Epithelial cell of esophagus (primary cell): ENCODE measurements around the gene TOR2A.

Experiments
- DNase-seq: peaks from one replicate; pipeline ENCODE4 v3.0.0; 2010; ENCODE audit warnings: low read depth
- H3K4me3 ChIP-seq: 2 replicates; pipeline ENCODE4 v1.5.1; 2011; ENCODE audit warnings: mild to moderate bottlenecking, low read length, control low read depth
- TF ChIP-seq, protein P1 (sequence below): IDR thresholded peaks from 2 replicates; pipeline ENCODE4 v1.5.1; 2011; ENCODE audit warnings: low read depth, mild to moderate bottlenecking, low read length, control low read depth, inconsistent platforms; ENCODE audit not compliant: insufficient read depth; ENCODE audit errors: missing control alignments

The TOR2A gene

DNA sequence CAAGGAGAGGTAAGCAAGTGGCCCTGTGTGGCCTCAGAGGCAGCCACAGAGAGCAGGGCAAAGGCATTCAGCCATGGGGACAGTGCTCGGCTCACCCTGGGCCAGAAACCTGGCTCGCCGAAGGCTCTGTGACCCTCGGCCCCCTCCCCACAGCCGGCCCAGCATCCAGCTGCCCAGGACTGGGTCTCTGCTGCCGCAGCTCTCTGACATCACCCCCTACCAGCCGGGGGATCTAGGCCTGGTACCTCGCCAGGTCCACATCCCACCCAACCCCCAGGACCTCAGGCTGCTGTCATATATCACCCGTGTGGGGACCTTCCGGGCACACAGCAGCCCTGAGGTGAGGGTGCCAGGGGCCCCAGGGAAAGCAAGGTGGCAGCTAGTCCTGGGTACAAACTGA is 22.2 kb downstream of the TOR2A start:
- no peak for DNase-seq
- TF ChIP-seq, protein P1, sequence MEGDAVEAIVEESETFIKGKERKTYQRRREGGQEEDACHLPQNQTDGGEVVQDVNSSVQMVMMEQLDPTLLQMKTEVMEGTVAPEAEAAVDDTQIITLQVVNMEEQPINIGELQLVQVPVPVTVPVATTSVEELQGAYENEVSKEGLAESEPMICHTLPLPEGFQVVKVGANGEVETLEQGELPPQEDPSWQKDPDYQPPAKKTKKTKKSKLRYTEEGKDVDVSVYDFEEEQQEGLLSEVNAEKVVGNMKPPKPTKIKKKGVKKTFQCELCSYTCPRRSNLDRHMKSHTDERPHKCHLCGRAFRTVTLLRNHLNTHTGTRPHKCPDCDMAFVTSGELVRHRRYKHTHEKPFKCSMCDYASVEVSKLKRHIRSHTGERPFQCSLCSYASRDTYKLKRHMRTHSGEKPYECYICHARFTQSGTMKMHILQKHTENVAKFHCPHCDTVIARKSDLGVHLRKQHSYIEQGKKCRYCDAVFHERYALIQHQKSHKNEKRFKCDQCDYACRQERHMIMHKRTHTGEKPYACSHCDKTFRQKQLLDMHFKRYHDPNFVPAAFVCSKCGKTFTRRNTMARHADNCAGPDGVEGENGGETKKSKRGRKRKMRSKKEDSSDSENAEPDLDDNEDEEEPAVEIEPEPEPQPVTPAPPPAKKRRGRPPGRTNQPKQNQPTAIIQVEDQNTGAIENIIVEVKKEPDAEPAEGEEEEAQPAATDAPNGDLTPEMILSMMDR: no peak
- no peak overlapping the region for H3K4me3 ChIP-seq

DNA sequence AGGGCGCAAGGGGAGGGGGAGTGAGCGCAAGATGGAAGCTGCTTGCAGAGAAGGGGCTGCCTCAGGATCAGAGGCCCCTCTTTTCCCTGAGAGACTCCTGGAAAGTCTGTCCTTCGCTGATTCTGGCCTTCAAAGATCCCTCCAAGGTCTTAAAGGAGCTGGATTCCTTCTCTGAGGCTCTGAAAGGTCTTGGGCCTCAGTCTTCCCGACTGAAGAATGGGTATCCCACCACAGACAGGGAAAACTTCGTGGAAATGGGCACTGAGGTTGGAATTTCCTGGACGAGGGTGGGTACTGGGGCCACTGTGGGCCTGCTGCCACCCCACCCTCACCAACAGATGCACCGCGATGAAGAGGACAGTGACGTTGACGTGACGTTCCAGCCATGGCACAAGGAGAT is 22.7 kb downstream of the TOR2A start:
- H3K4me3 ChIP-seq: no peak overlapping the region
- TF ChIP-seq, protein P1: no peak
- no peak for DNase-seq

DNA sequence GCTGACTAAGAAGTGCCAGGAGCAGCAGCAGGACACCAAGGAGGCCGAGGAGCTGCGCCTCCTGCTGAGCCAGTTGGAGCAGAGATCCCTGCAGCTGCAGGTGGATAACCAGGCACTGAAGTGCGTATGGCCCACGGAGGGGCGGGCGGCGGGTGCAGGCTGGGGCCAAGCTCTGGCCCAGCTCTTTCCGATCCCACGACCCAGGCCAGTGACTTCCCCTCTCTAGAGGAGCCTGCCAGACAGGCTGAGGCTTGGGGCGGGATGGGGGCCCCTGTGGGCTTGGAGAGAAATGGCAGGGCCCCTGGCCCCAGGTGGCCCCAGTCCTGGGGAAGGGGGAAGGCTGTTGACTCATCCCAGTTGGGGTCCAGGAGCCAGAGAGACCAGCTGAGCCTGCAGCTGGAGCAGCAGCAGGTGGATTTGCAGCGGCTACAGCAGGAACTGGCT is 23.2 kb downstream of the TOR2A start:
- H3K4me3 ChIP-seq: no peak overlapping the region
- TF ChIP-seq, protein P1: no peak
- DNase-seq: no peak

DNA sequence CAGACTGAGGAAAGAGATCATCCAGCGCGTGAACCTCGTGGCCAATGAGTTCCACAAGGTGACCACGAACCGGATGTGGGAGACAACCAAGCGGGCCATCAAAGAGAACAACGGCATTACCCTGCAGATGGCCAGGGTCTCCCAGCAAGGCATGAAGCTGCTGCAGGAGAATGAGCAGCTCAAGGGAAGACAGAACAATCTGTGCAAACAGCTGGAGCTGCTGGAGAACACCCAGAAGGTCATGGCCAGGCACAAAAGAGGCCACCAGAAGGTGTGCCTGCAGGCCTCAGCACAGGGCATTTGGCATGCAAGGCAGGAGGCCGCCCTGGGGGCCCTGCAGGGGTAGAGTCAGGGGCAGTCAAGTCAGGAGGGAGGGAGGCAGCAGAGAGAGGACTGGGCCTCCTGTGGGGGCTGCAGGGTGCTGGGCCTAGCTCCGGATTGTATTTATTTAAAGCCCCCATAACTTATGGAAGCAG is 23.8 kb downstream of the TOR2A start:
- TF ChIP-seq, protein P1: no peak
- no peak for DNase-seq
- H3K4me3 ChIP-seq: no peak overlapping the region

DNA sequence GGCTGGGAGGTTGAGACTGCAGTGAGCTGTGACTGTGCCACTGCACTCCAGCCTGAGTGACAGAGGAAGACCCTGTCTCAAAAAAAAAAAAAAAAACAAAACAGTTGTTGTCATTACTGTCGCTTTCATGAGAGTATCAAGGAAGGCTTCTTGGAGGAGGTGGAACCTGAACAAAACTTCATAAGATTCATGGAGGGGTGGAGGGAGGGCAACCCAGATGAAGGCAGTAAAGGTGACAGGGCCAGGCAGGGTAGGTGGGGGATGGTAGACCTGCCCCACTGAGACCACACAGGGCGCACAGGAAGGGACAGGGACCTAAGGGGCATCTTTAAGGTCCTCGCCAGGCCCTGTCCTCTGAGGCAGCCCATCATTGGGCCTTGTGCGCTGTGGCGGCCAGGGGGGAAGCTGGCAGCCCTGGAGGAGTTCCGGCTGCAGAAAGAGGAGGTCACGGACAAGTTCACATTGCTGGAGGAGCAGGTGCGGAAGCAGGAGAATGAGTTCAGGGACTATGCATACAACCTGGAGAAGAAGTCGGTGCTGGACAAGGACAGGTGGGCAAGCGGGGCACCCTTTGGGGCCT is 24.8 kb downstream of the TOR2A start:
- H3K4me3 ChIP-seq: no peak overlapping the region
- TF ChIP-seq, protein P1: no peak
- no peak for DNase-seq

DNA sequence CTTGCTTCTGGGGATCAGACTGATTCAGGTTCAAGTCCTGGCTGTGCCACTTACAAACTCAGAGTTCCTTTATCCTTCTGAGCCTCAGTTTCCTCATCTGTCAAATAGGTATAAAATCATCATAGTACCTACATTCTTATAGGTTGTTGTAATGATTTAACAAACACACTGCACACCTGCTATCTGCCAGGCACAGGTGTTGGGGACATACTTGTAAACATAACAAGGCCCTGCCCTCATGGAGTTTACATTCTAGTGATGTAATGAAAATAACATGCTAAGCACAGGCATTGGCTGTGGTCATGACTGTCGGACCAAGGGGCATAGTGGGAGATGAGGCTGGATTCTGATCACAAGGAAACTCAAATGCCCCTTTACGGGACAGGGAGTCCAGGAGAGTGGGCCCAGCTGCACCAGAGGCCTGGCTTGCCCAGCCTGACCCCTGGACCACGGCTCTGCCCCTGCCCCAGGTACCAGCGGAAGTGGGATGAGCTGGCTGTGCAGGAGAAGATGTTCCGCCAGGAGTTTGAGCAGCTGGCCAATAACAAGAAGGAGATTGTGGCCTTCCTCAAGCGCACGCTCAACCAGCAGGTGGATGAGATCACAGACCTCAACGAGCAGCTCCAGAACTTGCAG is 26.0 kb downstream of the TOR2A start:
- no peak overlapping the region for H3K4me3 ChIP-seq
- DNase-seq: no peak
- TF ChIP-seq, protein P1: no peak

DNA sequence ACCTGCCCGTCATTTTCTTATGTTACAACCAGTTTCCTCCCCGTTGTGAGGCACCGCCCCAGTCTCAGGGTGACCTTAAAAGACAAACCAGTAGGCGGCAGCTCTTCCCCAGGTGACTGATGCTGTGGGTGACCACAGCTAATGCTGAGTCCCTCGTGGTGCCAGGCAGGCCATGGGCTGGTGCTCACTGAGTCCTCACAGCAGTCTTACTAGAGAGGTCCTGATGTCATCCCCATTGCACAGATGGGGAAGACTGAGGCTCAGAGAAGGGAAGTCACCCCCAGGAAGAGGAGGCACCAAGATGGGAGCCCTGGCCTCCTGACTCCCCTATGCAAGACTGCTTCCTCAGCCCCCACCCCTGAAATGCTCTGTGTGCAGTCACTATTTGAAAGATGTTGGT is 27.3 kb downstream of the TOR2A start:
- DNase-seq: peak; percentile 32
- H3K4me3 ChIP-seq: no peak overlapping the region
- TF ChIP-seq, protein P1: peak; percentile 16
